ENCODE measurements around the gene S100A3.

- no peak for TF ChIP-seq CTCF (IDR thresholded peaks at IDR 0.05; ENCODE audit: low read depth, low read length)
- TF ChIP-seq EZH2phosphoT487 (IDR thresholded peaks at IDR 0.05; ENCODE audit: low read depth): no peak
Measured at GRCh38 chr1:153539395-153540093, 9.5 kb downstream of the S100A3 start.
